ENCODE data around the gene SENP7.

- TF ChIP-seq CTCF (IDR thresholded peaks at IDR 0.05; ENCODE audit: insufficient read depth, low read depth, low read length): no peak
- TF ChIP-seq EZH2 (IDR thresholded peaks at IDR 0.05; ENCODE audit: insufficient read depth, low read length): no peak
These were observed 129.4 kb downstream of the SENP7 start for GRCh38 chr3:101383656-101384055.

Measured in astrocyte (in vitro differentiated cells and primary cell).